Limb (tissue), 2 donors: ENCODE results near the gene ZBTB39.
"Not testable (repeated sequence)": the region's sequence is repeated elsewhere in the genome, so short reads cannot be mapped to it uniquely, and the experiment has no call there.

Experiments
- DNase-seq, 2 donors: peaks; one replicate each; pipeline ENCODE4 v3.0.0-alpha.2; 2016; ENCODE audit errors: extremely low spot score in 2 of 2

Gene ZBTB39

GRCh38 chr12:56980941-56981530 is 25.3 kb downstream of the ZBTB39 start:
- no peak for DNase-seq

- DNase-seq, result no peak
These were observed 26.1 kb downstream of the ZBTB39 start for GRCh38 chr12:56980268-56980667.

- no peak for DNase-seq
These were observed 26.7 kb downstream of the ZBTB39 start for GRCh38 chr12:56979628-56980027.

- DNase-seq, result no peak
These were observed 27.8 kb downstream of the ZBTB39 start for GRCh38 chr12:56978397-56979138.

- DNase-seq, result not testable (repeated sequence)
These were observed 29.0 kb downstream of the ZBTB39 start for GRCh38 chr12:56977361-56977760.

GRCh38 chr12:56974224-56974623 is 32.1 kb downstream of the ZBTB39 start:
- DNase-seq, result not testable (repeated sequence)

- DNase-seq, result not testable (repeated sequence)
These were observed 37.4 kb downstream of the ZBTB39 start for GRCh38 chr12:56968910-56969309.

- DNase-seq, result not testable (repeated sequence)
These were observed 40.2 kb downstream of the ZBTB39 start for GRCh38 chr12:56965997-56966642.

- DNase-seq, result not testable (repeated sequence)
These were observed 41.2 kb downstream of the ZBTB39 start for GRCh38 chr12:56965124-56965523.

GRCh38 chr12:56963557-56963956 is 42.8 kb downstream of the ZBTB39 start:
- DNase-seq, result not testable (repeated sequence)

GRCh38 chr12:56962247-56962646 is 44.1 kb downstream of the ZBTB39 start:
- not testable (repeated sequence) for DNase-seq

- DNase-seq, result no peak
These were observed 47.9 kb downstream of the ZBTB39 start for GRCh38 chr12:56958422-56958821.

- no peak for DNase-seq
These were observed 48.9 kb downstream of the ZBTB39 start, which contains the start of gene RDH16 for GRCh38 chr12:56957229-56958052. Gene RDH16 (minus strand): TSS chr12:56957608. CDS start chr12:56957462, 146 bp downstream.

GRCh38 chr12:56955631-56956256 is 50.6 kb downstream of the ZBTB39 start:
- no peak for DNase-seq

- DNase-seq, result no peak
These were observed 51.4 kb downstream of the ZBTB39 start for GRCh38 chr12:56954958-56955355.

GRCh38 chr12:56954057-56954957 is 52.0 kb downstream of the ZBTB39 start:
- DNase-seq, result no peak

- no peak for DNase-seq
These were observed 53.0 kb downstream of the ZBTB39 start for GRCh38 chr12:56953314-56953713.

- no peak for DNase-seq
These were observed 54.6 kb downstream of the ZBTB39 start for GRCh38 chr12:56951582-56952339.

- DNase-seq, result peak in 1 of 2 donors; percentile 1
These were observed 57.5 kb downstream of the ZBTB39 start for GRCh38 chr12:56948881-56949280.
